Ishikawa (cell line): ENCODE measurements around the gene VPS11.

Experiments
- CEBPB ChIP-seq: IDR thresholded peaks from 2 replicates; pipeline ENCODE4 v1.6.1; 2012
- CREB1 ChIP-seq: IDR thresholded peaks from 2 replicates; pipeline ENCODE4 v1.6.1; 2012; ENCODE audit warnings: low read depth
- EGR1 ChIP-seq: IDR thresholded peaks from 2 replicates; pipeline ENCODE4 v1.6.1; 2012
- EP300 ChIP-seq: IDR thresholded peaks from 2 replicates; pipeline ENCODE4 v1.6.1; 2012; ENCODE audit warnings: borderline replicate concordance
- FOXM1 ChIP-seq: IDR thresholded peaks from 2 replicates; pipeline ENCODE4 v1.6.1; 2012; ENCODE audit warnings: low read depth, borderline replicate concordance
- NFIC ChIP-seq: IDR thresholded peaks from 2 replicates; pipeline ENCODE4 v1.6.1; 2012
- RAD21 ChIP-seq: IDR thresholded peaks from 2 replicates; pipeline ENCODE4 v1.6.1; 2012; ENCODE audit warnings: low read depth
- TAF1 ChIP-seq: IDR thresholded peaks from 2 replicates; pipeline ENCODE4 v1.6.1; 2012; ENCODE audit warnings: low read depth, mild to moderate bottlenecking
- TCF12 ChIP-seq: IDR thresholded peaks from 2 replicates; pipeline ENCODE4 v1.6.1; 2012; ENCODE audit warnings: low read depth
- TEAD4 ChIP-seq: IDR thresholded peaks from 2 replicates; pipeline ENCODE4 v1.6.1; 2012
- YY1 ChIP-seq: IDR thresholded peaks from 2 replicates; pipeline ENCODE4 v1.6.1; 2012; ENCODE audit warnings: low read depth
- ZBTB7A ChIP-seq: IDR thresholded peaks from 2 replicates; pipeline ENCODE4 v1.6.1; 2012; ENCODE audit warnings: low read depth
- TF ChIP-seq, protein P1 (sequence below): IDR thresholded peaks from 2 replicates; pipeline ENCODE4 v1.6.1; 2012
- TF ChIP-seq, protein P2 (sequence below): IDR thresholded peaks from 2 replicates; pipeline ENCODE4 v1.6.1; 2012; ENCODE audit warnings: low read depth, mild to moderate bottlenecking
- TF ChIP-seq, protein P3 (sequence below): IDR thresholded peaks from 2 replicates; pipeline ENCODE4 v1.6.1; 2012

Gene VPS11

DNA sequence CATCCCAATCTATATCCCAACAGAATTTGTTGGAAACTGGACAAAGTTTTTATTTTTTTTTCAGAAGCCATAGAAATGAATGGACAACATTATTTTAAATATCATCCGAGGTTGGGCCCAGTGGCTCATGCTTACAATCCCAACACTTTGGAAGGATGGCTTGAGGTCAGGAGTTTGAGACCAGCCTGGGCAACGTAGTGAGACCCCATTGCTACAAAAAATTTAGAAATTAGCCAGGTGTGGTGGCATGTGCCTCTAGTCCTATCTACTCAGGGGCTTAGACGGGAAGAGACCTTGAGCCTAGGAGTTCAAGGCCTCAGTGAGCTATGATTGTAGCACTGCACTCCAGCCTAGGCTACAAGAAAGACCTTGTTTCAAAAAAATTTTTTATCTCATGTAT lies 32.8 kb upstream of the VPS11 start:
- TF ChIP-seq, protein P1, sequence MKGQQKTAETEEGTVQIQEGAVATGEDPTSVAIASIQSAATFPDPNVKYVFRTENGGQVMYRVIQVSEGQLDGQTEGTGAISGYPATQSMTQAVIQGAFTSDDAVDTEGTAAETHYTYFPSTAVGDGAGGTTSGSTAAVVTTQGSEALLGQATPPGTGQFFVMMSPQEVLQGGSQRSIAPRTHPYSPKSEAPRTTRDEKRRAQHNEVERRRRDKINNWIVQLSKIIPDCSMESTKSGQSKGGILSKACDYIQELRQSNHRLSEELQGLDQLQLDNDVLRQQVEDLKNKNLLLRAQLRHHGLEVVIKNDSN: no peak

DNA sequence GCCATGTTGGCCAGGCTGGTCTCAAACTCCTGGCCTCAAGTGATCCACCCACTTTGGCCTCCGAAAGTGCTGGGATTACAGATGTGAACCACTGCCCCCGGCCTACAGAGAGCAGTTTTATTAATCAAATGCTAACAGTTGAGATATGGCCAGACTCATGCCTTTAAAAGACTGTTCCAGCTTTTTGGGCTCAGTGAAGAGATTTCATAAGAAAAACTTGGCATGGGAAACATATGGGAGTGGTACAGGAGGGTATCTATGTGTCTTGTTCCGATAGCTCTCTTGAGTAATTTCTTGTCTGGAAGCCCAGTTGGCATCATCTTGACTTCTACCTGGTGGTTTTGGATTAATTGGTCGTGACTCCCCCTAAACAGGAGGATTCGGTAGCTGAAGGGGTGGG lies 28.7 kb upstream of the VPS11 start:
- no peak for TF ChIP-seq RAD21
- TF ChIP-seq EP300: no peak
- no peak for TF ChIP-seq TCF12

DNA sequence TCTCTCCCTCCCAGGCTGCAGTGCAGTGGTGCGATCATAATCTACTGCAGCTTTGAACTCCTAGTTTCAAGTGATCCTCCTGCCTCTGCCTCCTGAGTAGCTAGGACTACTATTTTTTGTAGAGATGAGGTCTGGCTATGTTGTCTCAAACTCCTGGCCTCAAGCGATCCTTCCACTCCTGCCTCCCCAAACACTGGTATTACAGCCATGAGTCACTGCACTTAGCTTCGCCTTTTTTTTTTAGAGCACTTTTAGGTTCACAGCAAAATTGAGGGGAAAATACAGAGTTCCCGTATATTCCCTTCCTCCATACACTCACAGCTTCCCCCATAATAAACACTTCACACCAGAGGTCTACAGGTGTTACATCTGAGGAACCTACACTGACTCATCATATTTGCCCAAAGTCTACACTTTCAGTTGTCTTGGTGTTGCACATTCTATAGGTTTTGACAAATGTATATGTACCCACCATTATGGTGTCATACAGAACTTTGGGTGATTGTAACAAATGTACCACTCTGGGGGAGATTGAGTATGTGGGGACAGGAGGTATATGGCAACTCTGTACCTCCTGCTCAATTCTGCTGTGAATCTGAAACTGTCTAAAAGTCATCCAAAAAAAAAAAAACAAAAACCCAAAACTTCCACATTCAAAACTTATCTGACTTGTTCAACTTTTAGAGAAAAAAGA lies 25.6 kb upstream of the VPS11 start:
- TF ChIP-seq TCF12 (no peak), EP300 (no peak), YY1 (no peak), TAF1 (no peak), FOXM1 (no peak), NFIC (no peak), CEBPB (no peak), EGR1 (no peak), CREB1 (no peak), RAD21 (no peak), ZBTB7A (no peak), TEAD4 (no peak)
- TF ChIP-seq, protein P2, sequence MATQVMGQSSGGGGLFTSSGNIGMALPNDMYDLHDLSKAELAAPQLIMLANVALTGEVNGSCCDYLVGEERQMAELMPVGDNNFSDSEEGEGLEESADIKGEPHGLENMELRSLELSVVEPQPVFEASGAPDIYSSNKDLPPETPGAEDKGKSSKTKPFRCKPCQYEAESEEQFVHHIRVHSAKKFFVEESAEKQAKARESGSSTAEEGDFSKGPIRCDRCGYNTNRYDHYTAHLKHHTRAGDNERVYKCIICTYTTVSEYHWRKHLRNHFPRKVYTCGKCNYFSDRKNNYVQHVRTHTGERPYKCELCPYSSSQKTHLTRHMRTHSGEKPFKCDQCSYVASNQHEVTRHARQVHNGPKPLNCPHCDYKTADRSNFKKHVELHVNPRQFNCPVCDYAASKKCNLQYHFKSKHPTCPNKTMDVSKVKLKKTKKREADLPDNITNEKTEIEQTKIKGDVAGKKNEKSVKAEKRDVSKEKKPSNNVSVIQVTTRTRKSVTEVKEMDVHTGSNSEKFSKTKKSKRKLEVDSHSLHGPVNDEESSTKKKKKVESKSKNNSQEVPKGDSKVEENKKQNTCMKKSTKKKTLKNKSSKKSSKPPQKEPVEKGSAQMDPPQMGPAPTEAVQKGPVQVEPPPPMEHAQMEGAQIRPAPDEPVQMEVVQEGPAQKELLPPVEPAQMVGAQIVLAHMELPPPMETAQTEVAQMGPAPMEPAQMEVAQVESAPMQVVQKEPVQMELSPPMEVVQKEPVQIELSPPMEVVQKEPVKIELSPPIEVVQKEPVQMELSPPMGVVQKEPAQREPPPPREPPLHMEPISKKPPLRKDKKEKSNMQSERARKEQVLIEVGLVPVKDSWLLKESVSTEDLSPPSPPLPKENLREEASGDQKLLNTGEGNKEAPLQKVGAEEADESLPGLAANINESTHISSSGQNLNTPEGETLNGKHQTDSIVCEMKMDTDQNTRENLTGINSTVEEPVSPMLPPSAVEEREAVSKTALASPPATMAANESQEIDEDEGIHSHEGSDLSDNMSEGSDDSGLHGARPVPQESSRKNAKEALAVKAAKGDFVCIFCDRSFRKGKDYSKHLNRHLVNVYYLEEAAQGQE: no peak
- TF ChIP-seq, protein P3, sequence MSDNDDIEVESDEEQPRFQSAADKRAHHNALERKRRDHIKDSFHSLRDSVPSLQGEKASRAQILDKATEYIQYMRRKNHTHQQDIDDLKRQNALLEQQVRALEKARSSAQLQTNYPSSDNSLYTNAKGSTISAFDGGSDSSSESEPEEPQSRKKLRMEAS: no peak
- TF ChIP-seq, protein P1: no peak

DNA sequence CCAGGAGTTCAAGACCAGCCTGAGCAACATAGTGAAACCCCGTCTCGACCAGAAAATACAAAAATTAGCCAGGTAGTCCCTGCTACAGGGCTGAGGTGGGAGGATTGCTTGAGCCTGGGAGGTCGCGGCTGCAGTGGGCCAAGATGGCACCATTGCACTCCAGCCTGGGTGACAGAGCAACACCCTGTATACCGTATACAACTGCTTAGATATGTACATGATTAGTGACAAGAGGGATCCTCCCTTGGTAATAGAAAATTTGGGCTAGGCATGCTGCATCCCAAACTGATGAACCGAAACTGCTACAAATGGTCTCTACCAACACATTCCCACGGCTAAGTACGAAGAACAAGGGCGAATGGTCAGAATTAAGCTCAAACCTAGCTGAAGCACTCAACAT lies 24.7 kb upstream of the VPS11 start:
- TF ChIP-seq YY1 (no peak), RAD21 (no peak), CREB1 (no peak)

DNA sequence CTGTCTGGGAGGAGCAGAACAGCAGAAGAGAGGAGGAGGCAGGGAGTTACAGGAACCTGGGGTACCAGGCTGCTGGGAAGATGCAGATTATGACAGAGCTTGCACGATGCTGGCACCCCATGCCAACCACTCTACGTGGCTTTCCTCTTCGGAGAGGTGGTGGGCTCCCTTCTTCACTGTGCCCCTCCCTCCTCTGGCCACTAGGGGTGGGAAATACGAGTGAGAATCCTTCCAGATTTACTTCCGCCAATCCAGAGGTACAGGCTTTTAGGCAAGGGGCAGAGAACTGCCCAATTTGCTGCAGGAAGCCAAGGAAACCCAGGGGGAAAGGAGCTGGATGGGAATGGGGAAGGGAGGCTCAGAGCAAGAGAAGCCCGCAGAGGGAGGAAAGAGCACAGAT lies 22.9 kb upstream of the VPS11 start:
- TF ChIP-seq, protein P1: no peak
- TF ChIP-seq YY1 (no peak), ZBTB7A (no peak), FOXM1 (no peak), NFIC (no peak), TEAD4 (no peak), CEBPB (no peak), EGR1 (no peak)
- TF ChIP-seq, protein P2: no peak

DNA sequence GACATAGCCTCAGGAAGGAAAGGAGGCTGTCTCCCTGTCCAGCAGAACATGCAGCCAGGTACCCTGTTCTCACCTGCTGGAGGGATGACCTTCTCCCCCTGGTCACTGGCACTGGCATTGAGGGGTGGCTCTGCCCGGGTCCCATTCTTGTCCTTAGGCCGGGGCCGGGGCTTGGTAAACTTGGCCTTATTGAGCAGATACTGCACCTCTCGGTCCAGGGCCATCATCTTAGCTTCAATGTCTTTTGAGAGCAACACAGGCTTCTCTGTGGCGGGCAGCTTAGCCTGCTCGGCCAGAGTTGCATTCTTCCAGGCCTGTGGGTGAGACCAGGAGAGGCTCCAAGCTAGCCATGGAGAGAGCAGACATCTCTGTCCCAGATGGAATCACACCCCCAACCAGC lies 21.1 kb upstream of the VPS11 start:
- no peak for TF ChIP-seq YY1

DNA sequence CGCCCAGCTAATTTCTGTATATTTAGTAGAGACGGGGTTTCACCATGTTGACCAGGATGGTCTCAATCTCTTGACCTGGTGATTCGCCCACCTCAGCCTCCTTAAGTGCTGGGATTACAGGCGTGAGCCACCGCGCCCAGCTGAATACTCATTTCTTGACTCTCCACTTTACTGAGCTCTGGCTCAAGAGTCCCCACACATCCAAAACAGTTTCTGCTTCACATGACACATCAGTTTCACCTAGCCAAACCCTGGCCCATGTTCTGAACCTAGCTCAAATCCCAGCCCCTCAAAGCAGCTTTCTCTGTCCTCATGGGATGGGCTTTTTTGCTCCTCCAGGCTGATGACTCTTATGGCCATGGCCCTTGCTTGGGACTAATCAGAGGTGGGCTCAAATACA lies 20.4 kb upstream of the VPS11 start:
- TF ChIP-seq, protein P1: no peak
- TF ChIP-seq, protein P3: no peak
- TF ChIP-seq CREB1 (no peak), TEAD4 (no peak), TAF1 (no peak), TCF12 (no peak), NFIC (no peak), ZBTB7A (no peak), FOXM1 (no peak), YY1 (no peak), EP300 (no peak), RAD21 (no peak), CEBPB (no peak), EGR1 (no peak)
- TF ChIP-seq, protein P2: no peak
